WTC11 (cell line): Measurements from ENCODE around the gene SORCS2. TPM values are rescaled to one million over a fixed set of nuclear protein-coding genes. Genes with fewer than 3 reads are reported as not detected.

Experiments used
- ATAC-seq: fragments of 200-7000 bp; cut with Tn5 transposase; 2 replicates; pipeline ENCODE4 v1.10.0; 2021; ENCODE audit warnings: mild to moderate bottlenecking, moderate library complexity
- CTCF ChIA-PET: fragments of 300-600 bp; sonication (Branson Sonifier 250); formaldehyde crosslinking; loops from one replicate; lab custom pipeline; 2021; ENCODE audit warnings: antibody characterized with exemption; lab: Charles Lee
- POLR2A ChIA-PET: fragments of 350-600 bp; sonication (Branson Sonifier 250); formaldehyde crosslinking; loops from one replicate; lab custom pipeline; 2021; ENCODE audit warnings: antibody characterized with exemption; lab: Charles Lee
- DNase-seq: peaks from one replicate; pipeline ENCODE4 v3.0.0; 2021; ENCODE audit warnings: low spot score
- H3K27ac Mint-ChIP-seq: 2 replicates; pipeline ENCODE4 v1.8.0; 2021; ENCODE audit warnings: mixed read lengths
- H3K27me3 Mint-ChIP-seq: 2 replicates; pipeline ENCODE4 v1.8.0; 2021; ENCODE audit warnings: low read depth, mild to moderate bottlenecking, moderate library complexity, mixed read lengths
- H3K36me3 Mint-ChIP-seq: 2 replicates; pipeline ENCODE4 v1.8.0; 2021; ENCODE audit warnings: mixed read lengths
- H3K4me1 Mint-ChIP-seq: 2 replicates; pipeline ENCODE4 v1.8.0; 2022; ENCODE audit warnings: mixed read lengths
- H3K4me3 Mint-ChIP-seq: 2 replicates; pipeline ENCODE4 v1.8.0; 2021; ENCODE audit warnings: mild to moderate bottlenecking, moderate library complexity, mixed read lengths
- H3K9me3 Mint-ChIP-seq: 2 replicates; pipeline ENCODE4 v1.8.0; 2021; ENCODE audit warnings: mixed read lengths
- AR ChIP-seq: fragments of 250-450 bp; sonication (Bioruptor Pico); IDR thresholded peaks from 2 replicates; pipeline ENCODE4 v1.9.0; 2021; ENCODE audit warnings: mild to moderate bottlenecking
- CBFB ChIP-seq: sonication (generic); formaldehyde crosslinking; IDR thresholded peaks from 2 replicates; pipeline ENCODE4 v1.8.1; 2022; ENCODE audit warnings: mild to moderate bottlenecking, low read depth, missing genetic modification reagents
- CDX4 ChIP-seq: fragments of 250-450 bp; sonication (Bioruptor Pico); IDR thresholded peaks from 2 replicates; pipeline ENCODE4 v1.9.0; 2021; ENCODE audit warnings: moderate library complexity, mild to moderate bottlenecking, inconsistent platforms, borderline replicate concordance
- CREB1 ChIP-seq: sonication (generic); formaldehyde crosslinking; IDR thresholded peaks from 2 replicates; pipeline ENCODE4 v1.8.0; 2023; ENCODE audit warnings: mild to moderate bottlenecking, missing genetic modification reagents
- E2F5 ChIP-seq: sonication (generic); formaldehyde crosslinking; IDR thresholded peaks from 2 replicates; pipeline ENCODE4 v1.8.1; 2022; ENCODE audit warnings: mild to moderate bottlenecking, moderate library complexity, missing genetic modification reagents
- ESRRA ChIP-seq: sonication (generic); formaldehyde crosslinking; IDR thresholded peaks from 2 replicates; pipeline ENCODE4 v1.8.1; 2022; ENCODE audit warnings: mild to moderate bottlenecking, missing genetic modification reagents, borderline replicate concordance
- JUN ChIP-seq: sonication (generic); formaldehyde crosslinking; IDR thresholded peaks from 2 replicates; pipeline ENCODE4 v1.8.0; 2023; ENCODE audit warnings: mild to moderate bottlenecking, missing genetic modification reagents
- KAT7 ChIP-seq: sonication (generic); formaldehyde crosslinking; IDR thresholded peaks from 2 replicates; pipeline ENCODE4 v1.8.1; 2023; ENCODE audit warnings: missing genetic modification reagents, mild to moderate bottlenecking, borderline replicate concordance
- MAX ChIP-seq: sonication (generic); formaldehyde crosslinking; IDR thresholded peaks from 2 replicates; pipeline ENCODE4 v1.8.0; 2022; ENCODE audit warnings: mild to moderate bottlenecking, missing genetic modification reagents
- NFE2L1 ChIP-seq: sonication (generic); formaldehyde crosslinking; IDR thresholded peaks from 2 replicates; pipeline ENCODE4 v1.8.1; 2023; ENCODE audit warnings: missing genetic modification reagents
- NR3C1 ChIP-seq: sonication (generic); formaldehyde crosslinking; conservative IDR thresholded peaks from 2 replicates; pipeline ENCODE4 v1.8.1; 2023; ENCODE audit warnings: low read depth, mild to moderate bottlenecking, missing genetic modification reagents
- PRRX2 ChIP-seq: fragments of 250-450 bp; sonication (Bioruptor Pico); IDR thresholded peaks from 2 replicates; pipeline ENCODE4 v1.8.0; 2021; ENCODE audit warnings: mild to moderate bottlenecking
- SMAD3 ChIP-seq: sonication (generic); formaldehyde crosslinking; IDR thresholded peaks from 2 replicates; pipeline ENCODE4 v1.8.0; 2022; ENCODE audit warnings: missing genetic modification reagents, mild to moderate bottlenecking, borderline replicate concordance
- SP1 ChIP-seq: sonication (generic); formaldehyde crosslinking; conservative IDR thresholded peaks from 2 replicates; pipeline ENCODE4 v1.8.1; 2022; ENCODE audit warnings: missing genetic modification reagents
- USF2 ChIP-seq: sonication (generic); formaldehyde crosslinking; IDR thresholded peaks from 2 replicates; pipeline ENCODE4 v1.8.1; 2023; ENCODE audit warnings: mild to moderate bottlenecking, missing genetic modification reagents, moderate library complexity
- ZNF121 ChIP-seq: sonication (generic); formaldehyde crosslinking; IDR thresholded peaks from 2 replicates; pipeline ENCODE4 v1.8.0; 2023; ENCODE audit warnings: missing genetic modification reagents
- ZNF281 ChIP-seq: sonication (generic); formaldehyde crosslinking; IDR thresholded peaks from 2 replicates; pipeline ENCODE4 v1.8.0; 2023; ENCODE audit warnings: mild to moderate bottlenecking, missing genetic modification reagents
- ZNF425 ChIP-seq: fragments of 250-450 bp; sonication (Bioruptor Pico); conservative IDR thresholded peaks from 2 replicates; pipeline ENCODE4 v1.9.0; 2021; ENCODE audit warnings: mild to moderate bottlenecking
- ZNF512 ChIP-seq: sonication (generic); formaldehyde crosslinking; IDR thresholded peaks from 2 replicates; pipeline ENCODE4 v1.8.1; 2022; ENCODE audit warnings: missing genetic modification reagents, borderline replicate concordance
- total RNA-seq: library from RNA; stranded (reverse); gene quantifications from 3 replicates; pipeline ENCODE4 v1.2.3, GENCODE V29; 2021

Gene SORCS2
- total RNA-seq, 1 experiment from 2014 or later: 6.6 TPM

- DNase-seq (no peak), ATAC-seq (no peak)
- H3K36me3 Mint-ChIP-seq: peaks cover 3% of the 10 kb centered on the region
- H3K9me3 Mint-ChIP-seq: peaks cover 18% of the 10 kb centered on the region
- CTCF ChIA-PET: no interaction called here
- H3K4me1 Mint-ChIP-seq: no peaks in the 10 kb centered on the region
- POLR2A ChIA-PET: no interaction called here
- TF ChIP-seq E2F5 (CRISPR knock-in tag): no peak
- TF ChIP-seq USF2 (CRISPR knock-in tag): no peak
- TF ChIP-seq ZNF281: no peak
- no peak for TF ChIP-seq AR (CRISPR knock-in tag)
- TF ChIP-seq ZNF121 (CRISPR knock-in tag): no peak
- H3K4me3 Mint-ChIP-seq: no peak overlapping the region
- peaks cover 4% of the 10 kb centered on the region for H3K27me3 Mint-ChIP-seq
- no peak overlapping the region for H3K27ac Mint-ChIP-seq
These were observed 449.4 kb downstream of the SORCS2 start for GRCh38 chr4:7641712-7642111.

GRCh38 chr4:7642741-7643458 lies 450.6 kb downstream of the SORCS2 start:
- POLR2A ChIA-PET: no interaction called here
- DNase-seq (no peak), ATAC-seq (no peak)
- H3K4me1 Mint-ChIP-seq: no peaks in the 10 kb centered on the region
- H3K27me3 Mint-ChIP-seq: peaks cover 4% of the 10 kb centered on the region; the same call in 1 of the 2 replicates
- H3K36me3 Mint-ChIP-seq: peaks cover 3% of the 10 kb centered on the region
- TF ChIP-seq ZNF512 (no peak), SP1 (CRISPR knock-in tag) (no peak), JUN (CRISPR knock-in tag) (no peak), ESRRA (CRISPR knock-in tag) (no peak), MAX (CRISPR knock-in tag) (no peak), SMAD3 (CRISPR knock-in tag) (no peak), CREB1 (CRISPR knock-in tag) (no peak), NR3C1 (CRISPR knock-in tag) (no peak), KAT7 (CRISPR knock-in tag) (no peak), CDX4 (CRISPR knock-in tag) (no peak), PRRX2 (no peak), NFE2L1 (no peak), CBFB (CRISPR knock-in tag) (no peak), ZNF425 (CRISPR knock-in tag) (no peak)
- CTCF ChIA-PET: no interaction called here
- peaks cover 18% of the 10 kb centered on the region for H3K9me3 Mint-ChIP-seq
- no peak overlapping the region for H3K27ac Mint-ChIP-seq
- no peak overlapping the region for H3K4me3 Mint-ChIP-seq
